ENCODE measurements around the gene ACTL7A.

- TF ChIP-seq KLF16 (IDR thresholded peaks at IDR 0.05) (no peak), POLR2A (conservative IDR thresholded peaks at IDR 0.05) (no peak), SREBF2 (CRISPR knock-in tag; IDR thresholded peaks at IDR 0.05) (no peak), KLF13 (tag; IDR thresholded peaks at IDR 0.05; ENCODE audit: borderline replicate concordance, low read depth) (no peak)
- TF ChIP-seq, protein P1, sequence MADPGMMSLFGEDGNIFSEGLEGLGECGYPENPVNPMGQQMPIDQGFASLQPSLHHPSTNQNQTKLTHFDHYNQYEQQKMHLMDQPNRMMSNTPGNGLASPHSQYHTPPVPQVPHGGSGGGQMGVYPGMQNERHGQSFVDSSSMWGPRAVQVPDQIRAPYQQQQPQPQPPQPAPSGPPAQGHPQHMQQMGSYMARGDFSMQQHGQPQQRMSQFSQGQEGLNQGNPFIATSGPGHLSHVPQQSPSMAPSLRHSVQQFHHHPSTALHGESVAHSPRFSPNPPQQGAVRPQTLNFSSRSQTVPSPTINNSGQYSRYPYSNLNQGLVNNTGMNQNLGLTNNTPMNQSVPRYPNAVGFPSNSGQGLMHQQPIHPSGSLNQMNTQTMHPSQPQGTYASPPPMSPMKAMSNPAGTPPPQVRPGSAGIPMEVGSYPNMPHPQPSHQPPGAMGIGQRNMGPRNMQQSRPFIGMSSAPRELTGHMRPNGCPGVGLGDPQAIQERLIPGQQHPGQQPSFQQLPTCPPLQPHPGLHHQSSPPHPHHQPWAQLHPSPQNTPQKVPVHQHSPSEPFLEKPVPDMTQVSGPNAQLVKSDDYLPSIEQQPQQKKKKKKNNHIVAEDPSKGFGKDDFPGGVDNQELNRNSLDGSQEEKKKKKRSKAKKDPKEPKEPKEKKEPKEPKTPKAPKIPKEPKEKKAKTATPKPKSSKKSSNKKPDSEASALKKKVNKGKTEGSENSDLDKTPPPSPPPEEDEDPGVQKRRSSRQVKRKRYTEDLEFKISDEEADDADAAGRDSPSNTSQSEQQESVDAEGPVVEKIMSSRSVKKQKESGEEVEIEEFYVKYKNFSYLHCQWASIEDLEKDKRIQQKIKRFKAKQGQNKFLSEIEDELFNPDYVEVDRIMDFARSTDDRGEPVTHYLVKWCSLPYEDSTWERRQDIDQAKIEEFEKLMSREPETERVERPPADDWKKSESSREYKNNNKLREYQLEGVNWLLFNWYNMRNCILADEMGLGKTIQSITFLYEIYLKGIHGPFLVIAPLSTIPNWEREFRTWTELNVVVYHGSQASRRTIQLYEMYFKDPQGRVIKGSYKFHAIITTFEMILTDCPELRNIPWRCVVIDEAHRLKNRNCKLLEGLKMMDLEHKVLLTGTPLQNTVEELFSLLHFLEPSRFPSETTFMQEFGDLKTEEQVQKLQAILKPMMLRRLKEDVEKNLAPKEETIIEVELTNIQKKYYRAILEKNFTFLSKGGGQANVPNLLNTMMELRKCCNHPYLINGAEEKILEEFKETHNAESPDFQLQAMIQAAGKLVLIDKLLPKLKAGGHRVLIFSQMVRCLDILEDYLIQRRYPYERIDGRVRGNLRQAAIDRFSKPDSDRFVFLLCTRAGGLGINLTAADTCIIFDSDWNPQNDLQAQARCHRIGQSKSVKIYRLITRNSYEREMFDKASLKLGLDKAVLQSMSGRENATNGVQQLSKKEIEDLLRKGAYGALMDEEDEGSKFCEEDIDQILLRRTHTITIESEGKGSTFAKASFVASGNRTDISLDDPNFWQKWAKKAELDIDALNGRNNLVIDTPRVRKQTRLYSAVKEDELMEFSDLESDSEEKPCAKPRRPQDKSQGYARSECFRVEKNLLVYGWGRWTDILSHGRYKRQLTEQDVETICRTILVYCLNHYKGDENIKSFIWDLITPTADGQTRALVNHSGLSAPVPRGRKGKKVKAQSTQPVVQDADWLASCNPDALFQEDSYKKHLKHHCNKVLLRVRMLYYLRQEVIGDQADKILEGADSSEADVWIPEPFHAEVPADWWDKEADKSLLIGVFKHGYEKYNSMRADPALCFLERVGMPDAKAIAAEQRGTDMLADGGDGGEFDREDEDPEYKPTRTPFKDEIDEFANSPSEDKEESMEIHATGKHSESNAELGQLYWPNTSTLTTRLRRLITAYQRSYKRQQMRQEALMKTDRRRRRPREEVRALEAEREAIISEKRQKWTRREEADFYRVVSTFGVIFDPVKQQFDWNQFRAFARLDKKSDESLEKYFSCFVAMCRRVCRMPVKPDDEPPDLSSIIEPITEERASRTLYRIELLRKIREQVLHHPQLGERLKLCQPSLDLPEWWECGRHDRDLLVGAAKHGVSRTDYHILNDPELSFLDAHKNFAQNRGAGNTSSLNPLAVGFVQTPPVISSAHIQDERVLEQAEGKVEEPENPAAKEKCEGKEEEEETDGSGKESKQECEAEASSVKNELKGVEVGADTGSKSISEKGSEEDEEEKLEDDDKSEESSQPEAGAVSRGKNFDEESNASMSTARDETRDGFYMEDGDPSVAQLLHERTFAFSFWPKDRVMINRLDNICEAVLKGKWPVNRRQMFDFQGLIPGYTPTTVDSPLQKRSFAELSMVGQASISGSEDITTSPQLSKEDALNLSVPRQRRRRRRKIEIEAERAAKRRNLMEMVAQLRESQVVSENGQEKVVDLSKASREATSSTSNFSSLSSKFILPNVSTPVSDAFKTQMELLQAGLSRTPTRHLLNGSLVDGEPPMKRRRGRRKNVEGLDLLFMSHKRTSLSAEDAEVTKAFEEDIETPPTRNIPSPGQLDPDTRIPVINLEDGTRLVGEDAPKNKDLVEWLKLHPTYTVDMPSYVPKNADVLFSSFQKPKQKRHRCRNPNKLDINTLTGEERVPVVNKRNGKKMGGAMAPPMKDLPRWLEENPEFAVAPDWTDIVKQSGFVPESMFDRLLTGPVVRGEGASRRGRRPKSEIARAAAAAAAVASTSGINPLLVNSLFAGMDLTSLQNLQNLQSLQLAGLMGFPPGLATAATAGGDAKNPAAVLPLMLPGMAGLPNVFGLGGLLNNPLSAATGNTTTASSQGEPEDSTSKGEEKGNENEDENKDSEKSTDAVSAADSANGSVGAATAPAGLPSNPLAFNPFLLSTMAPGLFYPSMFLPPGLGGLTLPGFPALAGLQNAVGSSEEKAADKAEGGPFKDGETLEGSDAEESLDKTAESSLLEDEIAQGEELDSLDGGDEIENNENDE (IDR thresholded peaks at IDR 0.05; ENCODE audit: low read depth, low read length): no peak
- TF ChIP-seq, protein P2, sequence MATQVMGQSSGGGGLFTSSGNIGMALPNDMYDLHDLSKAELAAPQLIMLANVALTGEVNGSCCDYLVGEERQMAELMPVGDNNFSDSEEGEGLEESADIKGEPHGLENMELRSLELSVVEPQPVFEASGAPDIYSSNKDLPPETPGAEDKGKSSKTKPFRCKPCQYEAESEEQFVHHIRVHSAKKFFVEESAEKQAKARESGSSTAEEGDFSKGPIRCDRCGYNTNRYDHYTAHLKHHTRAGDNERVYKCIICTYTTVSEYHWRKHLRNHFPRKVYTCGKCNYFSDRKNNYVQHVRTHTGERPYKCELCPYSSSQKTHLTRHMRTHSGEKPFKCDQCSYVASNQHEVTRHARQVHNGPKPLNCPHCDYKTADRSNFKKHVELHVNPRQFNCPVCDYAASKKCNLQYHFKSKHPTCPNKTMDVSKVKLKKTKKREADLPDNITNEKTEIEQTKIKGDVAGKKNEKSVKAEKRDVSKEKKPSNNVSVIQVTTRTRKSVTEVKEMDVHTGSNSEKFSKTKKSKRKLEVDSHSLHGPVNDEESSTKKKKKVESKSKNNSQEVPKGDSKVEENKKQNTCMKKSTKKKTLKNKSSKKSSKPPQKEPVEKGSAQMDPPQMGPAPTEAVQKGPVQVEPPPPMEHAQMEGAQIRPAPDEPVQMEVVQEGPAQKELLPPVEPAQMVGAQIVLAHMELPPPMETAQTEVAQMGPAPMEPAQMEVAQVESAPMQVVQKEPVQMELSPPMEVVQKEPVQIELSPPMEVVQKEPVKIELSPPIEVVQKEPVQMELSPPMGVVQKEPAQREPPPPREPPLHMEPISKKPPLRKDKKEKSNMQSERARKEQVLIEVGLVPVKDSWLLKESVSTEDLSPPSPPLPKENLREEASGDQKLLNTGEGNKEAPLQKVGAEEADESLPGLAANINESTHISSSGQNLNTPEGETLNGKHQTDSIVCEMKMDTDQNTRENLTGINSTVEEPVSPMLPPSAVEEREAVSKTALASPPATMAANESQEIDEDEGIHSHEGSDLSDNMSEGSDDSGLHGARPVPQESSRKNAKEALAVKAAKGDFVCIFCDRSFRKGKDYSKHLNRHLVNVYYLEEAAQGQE (IDR thresholded peaks at IDR 0.05; ENCODE audit: borderline replicate concordance): no peak
- TF ChIP-seq, protein P2 (CRISPR knock-in tag; IDR thresholded peaks at IDR 0.05; ENCODE audit: low read depth): no peak
Observed at GRCh38 chr9:108838017-108838416, 24.0 kb upstream of the ACTL7A start.

Measured in K562 (cell line).